Fibroblast of skin of left biceps (primary cell): ENCODE measurements around the gene ZNF777.

Experiments used
- DNase-seq, 2 experiments: peaks; one replicate each; pipeline ENCODE4 v3.0.0-alpha.2; 2013; ENCODE audit warnings: low read depth in 2 of 2

The ZNF777 gene

GRCh38 chr7:149477494-149478443, 16.9 kb upstream of the ZNF777 start:
- no peak for DNase-seq

DNA sequence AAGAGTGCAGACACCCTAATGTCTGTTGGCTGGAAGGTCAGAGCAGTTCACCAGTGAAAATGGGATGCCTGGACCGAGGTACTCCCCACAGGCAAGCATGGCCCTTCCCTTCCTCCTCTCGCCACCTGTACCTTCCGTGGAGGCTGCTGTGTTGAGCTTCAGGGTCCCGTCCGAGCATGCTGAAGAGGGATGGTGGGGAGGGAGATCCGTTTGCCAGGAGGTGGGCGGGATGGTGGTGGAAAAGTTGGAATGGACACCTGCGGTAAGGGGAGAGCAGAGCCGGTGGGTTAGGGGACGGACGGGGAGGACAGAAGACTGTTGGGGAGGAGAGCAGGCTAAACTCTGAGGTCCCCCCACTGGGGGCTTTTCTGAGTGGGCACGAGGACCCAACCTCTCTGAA, 15.9 kb upstream of the ZNF777 start:
- DNase-seq: no peak

GRCh38 chr7:149475121-149476045, 14.5 kb upstream of the ZNF777 start:
- no peak for DNase-seq

DNA sequence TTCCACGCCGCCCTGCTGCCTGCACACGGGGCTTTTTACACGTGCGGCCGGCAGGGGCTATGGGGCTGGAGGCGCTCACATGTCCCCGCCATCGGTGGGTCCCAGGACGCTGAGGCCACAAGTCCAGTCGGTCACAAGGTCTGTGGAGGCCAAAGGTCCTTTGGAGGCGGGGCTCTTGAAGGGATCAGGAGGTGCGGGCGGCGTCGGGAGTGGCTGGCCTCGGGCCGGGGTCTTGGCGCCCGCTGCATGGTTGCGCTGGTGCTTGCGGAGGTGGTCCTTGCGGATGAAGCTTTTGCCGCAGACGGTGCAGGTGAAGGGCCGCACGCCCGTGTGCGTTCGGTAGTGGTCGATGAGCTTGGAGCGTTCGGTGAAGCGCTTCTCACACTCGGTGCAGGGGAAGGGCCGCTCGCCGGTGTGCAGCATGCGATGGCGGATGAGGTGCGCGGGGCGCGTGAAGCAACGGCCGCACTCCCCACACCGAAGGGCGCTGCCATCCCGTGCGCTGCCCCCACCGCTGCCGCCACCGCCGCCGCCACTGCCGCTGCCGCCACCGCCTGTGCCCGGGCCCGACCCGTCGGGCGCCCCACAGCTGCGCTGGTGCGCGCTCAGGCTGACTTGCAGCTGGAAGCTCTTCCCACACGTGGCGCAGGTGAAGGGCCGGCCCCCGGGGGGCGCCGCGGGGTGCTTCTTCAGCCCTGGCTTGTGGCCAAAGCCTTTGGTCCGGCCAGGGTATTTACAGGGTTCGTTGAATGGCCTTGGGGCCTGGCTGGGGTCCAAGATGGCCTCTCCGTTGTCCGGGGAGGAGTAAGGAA, 13.7 kb upstream of the ZNF777 start:
- DNase-seq: no peak

GRCh38 chr7:149473251-149473650, 12.4 kb upstream of the ZNF777 start:
- DNase-seq: no peak

DNA sequence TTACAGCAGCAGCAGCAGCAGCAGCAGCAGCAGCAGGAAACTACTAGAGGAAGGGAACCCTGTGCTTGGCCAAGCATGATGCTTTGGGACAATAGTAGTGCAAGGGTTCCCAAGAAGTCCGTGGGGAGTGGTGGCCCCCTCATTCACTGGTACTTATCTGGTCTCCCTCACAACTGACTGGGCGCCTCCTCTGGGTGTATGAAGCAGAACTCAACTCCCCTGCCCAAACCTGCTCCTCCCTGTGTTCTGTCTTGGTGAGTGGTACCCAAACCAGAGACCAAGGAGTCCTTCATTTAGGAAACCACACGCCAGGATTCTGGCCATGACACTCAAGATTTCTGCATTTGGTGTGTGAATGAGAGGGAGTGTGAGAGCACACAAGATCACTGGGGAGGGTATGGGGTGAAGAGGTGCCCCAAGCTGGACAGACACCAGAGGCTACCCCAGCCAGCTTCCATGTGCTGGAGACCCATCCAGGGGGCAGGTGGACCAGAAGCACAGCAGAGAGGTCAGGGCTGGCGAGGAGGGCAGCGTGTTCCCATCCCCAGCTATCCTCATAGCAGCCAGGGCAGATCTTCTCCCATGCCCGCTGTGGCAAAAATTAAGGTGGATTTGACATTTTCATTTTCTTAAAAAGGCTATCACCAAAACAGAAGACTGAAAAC, 10.6 kb upstream of the ZNF777 start:
- DNase-seq: no peak

- DNase-seq: no peak
These were observed 8.9 kb upstream of the ZNF777 start for GRCh38 chr7:149469806-149470205.

- no peak for DNase-seq
These were observed 7.3 kb upstream of the ZNF777 start for GRCh38 chr7:149468208-149468607.

DNA sequence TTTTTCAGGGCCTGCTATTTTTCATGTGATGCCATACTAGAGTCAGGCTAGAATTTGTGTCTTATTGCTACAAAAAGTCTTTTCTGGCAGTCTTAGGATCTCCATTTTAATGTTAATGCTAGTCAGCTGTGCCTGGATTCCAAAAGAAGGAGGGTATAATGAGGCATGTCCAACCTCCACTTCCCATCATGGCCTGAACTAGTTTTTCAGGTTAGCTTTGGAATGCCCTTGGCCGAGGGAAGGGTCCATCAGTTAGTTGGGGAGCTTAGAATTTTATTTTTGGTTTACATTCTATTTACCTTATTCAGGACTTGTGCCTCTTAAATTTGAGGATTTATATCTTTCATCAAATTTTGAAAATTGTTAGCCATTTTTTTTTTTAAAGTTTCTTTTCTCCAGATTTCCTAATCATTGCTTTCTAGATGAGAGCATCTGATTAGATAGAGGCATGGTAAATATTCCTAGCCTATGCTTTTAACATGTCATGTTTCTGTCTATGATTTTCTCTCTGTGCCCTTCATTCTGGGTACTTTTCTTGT, 6.5 kb upstream of the ZNF777 start:
- DNase-seq: no peak

DNA sequence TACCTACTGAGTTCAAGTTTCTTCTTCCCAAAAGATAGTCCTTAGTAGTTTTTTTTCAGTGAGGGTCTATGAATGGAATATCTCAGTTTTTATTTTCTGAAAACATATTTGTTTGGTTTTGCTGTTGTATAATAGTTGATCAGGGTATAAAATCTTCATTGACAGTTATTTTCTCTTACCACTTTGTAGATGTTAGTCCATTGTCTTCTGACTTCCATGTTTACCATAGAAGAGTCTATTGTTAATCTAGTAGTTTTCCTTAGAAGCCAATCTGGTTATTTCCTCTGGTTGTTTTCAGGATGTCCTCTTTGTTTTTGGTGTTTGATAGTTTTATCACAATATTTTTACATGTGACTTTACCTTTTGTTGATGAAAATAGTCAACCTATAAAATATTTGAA, 5.5 kb upstream of the ZNF777 start:
- no peak for DNase-seq

- DNase-seq: no peak
These were observed 2.8 kb upstream of the ZNF777 start for GRCh38 chr7:149463500-149464161.

DNA sequence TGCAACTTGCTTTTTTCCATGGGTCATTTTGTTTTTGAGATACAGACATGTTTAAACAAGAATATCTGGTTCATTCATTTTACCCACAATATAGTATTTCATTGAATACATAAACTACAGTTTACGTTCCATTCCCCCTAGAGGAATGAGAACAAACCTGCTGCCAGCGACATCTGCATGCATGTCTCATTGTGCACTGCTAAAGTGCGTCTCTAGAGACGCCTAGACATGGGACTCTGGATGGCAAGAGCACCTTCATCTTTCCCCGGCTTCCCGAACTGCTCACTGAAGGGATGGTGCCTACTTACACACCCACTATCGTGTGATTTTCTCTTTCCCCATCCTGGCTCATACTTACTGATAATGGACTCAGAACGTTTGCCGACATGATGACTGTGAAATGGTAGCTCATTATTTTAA, 1.2 kb upstream of the ZNF777 start:
- no peak for DNase-seq

- DNase-seq: no peak
These were observed 1.1 kb downstream of the ZNF777 start for GRCh38 chr7:149459540-149460452.

DNA sequence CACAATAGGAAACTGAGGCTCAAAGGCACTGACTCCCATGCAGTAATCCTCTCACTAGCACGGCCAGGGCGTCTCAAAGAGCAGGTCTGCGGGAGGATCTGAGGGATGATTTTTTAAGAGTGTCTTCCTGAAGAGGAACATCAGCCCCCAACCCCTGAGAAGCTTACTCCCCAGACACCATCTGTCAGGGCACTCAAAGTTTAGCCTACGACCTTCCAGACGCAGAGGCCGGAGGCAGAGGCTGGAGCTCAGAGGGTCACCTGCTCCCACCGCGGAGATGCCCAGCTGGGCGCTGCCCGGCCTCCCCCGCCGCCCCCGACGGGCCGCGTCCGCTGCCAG, 1.7 kb downstream of the ZNF777 start:
- DNase-seq: no peak

- no peak for DNase-seq
These were observed 2.6 kb downstream of the ZNF777 start for GRCh38 chr7:149458235-149458634.

- DNase-seq: no peak
These were observed 3.1 kb downstream of the ZNF777 start for GRCh38 chr7:149457766-149458165.

DNA sequence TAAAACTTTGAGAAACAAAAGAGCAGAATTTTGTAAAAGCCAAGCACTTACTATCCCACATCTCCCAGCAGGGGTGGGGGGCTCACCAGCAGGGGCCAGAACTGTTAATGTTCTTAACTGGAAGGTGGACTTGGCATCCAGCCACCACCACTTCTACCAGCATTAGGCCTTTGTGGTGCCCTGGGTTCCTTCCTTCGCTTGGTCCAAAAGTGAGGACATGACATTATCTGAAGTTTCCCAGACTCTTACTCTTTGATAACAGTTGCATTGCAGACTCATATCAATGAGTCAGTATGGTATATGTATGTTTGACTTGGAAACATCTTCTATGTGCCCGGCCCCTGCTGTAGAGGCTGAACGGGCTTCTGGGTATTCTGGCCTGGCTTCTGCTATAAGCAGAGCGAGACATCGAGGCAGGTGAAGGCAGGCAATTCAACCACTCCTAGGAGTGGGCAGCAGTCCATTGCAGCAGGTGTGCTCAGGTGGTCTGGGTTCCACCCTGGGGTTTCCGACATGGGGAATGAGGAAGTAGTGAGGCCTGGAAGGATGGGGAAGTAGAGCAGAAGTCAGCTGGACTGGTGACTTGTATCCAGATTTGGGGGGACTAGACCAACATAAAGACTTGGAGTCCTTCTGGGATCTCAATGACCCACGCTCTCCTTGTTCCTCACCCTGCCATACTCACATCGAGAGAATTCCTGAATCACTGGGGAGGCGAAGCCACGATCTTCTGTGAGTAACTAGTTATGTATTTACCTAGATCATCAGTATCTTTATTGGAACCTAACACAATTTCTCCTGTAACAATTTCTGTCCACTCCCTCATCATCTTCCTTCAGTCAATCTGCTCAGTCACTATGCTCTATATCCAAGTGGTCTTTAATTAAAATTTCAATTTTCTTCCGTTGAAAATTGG, 4.1 kb downstream of the ZNF777 start:
- DNase-seq: no peak
